HG02943 (cell line): ENCODE results near the gene ZNF766.
"Not testable (repeated sequence)": the region's sequence is repeated elsewhere in the genome, so short reads cannot be mapped to it uniquely, and the experiment has no call there.

Experiments used
- ATAC-seq: cut with Tn5 transposase; IDR thresholded peaks from one replicate; pipeline ENCODE4 v1.9.1; 2021; ENCODE audit warnings: mild to moderate bottlenecking, low read depth, moderate library complexity; ENCODE audit not compliant: unreplicated experiment

ZNF766 gene

DNA sequence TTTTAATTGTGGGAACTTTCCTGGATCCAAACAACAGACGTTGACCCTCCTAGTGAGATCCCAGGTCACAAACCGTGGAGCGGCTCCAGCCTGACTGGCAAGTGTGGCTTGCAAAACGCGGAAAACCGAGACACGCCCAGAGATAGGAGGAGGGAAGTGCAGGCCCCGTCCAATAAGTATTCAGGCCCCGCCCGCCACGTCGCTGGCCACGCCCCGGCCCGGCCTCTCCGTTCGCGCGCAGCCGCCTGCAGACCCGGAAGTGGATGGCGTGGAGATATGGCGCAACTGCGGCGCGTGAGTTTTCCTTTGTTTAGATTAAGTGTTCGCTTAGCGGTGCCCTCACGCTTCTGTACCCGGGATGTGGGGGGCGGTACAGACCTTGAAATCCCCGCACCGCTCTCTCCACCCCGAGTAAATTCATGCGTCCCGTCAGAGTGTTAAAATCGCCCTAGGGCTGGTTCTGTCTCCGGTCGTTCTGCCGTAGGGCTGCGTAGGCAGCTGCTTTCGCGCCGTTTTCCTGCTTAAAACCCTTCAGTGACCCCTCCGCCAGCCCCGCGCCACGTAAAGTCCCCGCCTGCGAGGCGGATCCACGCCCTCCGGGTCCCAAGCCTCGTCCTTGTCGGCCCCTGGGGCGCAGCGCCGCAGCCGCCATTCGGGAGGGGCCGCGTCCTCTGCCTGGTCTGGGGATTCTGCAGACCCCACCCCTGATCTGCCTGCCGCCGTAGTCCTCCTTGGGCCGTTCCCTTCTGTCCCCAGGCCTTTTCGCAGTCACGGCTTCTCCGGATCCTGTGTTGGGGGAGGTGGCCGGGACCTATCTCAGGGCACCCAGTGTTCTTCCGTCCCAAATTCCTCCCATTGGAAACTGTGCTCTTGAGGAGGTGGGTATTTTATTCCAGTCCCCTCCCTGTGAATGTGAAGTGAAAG, at the start of gene ZNF766:
ZNF766 (plus strand) TSS at position 250 of the 924 bp plus-strand sequence; CDS start at position 277, 27 bp downstream.
- ATAC-seq = peak; percentile 94

DNA sequence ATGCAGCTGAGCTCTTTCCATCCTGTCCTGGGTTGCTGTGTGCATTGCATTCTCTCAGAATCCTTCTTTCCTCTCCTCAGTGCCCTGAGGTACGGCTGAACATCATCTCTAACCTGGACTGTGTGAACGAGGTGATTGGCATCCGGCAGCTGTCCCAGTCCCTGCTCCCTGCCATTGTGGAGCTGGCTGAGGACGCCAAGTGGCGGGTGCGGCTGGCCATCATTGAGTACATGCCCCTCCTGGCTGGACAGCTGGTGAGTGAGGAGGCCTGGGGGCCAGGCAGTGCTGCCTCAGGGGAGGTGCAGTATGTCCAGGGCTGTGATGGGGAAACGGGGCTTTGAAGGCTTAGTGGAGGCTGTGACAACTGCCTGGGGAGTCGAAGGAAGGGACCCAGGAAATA, 49.8 kb upstream of the ZNF766 start:
- ATAC-seq = no peak

DNA sequence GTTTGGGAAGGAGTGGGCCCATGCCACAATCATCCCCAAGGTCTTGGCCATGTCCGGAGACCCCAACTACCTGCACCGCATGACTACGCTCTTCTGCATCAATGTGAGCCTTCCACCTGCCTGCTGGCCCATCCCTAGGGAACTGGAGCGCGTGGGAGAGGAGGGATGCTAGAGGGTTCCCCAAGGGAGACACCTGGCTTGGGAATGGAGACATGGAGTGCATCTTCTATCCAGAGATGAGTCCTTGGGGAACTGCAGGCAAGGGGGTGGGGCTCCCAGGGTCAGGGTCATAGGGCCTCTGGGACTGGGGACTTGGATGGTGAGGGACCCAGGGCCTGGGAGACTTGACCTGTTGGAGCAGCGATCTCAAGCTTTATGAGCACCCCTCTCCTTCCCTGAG, 48.4 kb upstream of the ZNF766 start:
- no peak for ATAC-seq

DNA sequence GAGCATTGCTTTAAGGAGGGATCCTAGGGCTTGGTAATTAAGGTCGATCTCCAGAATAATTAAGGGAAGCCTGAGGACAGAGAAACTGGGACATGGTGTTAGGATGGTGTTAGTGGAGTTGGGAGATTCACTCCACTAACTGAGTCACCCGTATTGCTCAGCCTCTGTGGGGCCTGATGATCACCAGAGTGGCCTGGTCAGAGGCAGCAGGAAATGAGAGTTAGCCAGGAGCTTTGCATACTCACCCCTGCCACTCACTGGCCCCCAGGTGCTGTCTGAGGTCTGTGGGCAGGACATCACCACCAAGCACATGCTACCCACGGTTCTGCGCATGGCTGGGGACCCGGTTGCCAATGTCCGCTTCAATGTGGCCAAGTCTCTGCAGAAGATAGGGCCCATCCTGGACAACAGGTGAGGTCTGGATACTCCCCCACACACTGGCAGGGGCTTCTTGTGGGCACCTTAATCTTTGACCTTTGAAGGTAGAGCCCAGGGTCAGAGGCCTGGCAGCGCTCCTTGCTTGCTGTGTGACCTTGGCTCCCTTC, 47.5 kb upstream of the ZNF766 start:
- no peak for ATAC-seq

DNA sequence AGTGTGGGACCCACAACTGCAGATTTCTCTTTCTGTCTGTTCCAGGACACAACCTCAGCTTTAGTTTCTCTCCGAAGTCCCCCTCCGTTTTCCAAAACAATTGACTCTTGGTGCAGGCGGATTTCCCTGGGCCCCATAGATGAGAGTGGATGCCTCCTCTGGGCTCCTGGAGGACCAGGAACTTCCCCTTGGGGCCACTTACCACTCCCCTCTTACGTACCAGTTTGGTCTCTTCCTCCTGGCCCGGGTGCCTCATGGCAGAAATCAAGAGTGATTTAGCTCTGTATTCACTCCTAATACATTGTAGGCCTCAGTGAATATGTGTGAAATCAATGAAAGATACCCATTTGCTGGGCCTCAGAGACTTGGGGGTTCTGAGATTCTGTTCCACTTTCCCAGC, 45.2 kb upstream of the ZNF766 start:
- no peak for ATAC-seq

DNA sequence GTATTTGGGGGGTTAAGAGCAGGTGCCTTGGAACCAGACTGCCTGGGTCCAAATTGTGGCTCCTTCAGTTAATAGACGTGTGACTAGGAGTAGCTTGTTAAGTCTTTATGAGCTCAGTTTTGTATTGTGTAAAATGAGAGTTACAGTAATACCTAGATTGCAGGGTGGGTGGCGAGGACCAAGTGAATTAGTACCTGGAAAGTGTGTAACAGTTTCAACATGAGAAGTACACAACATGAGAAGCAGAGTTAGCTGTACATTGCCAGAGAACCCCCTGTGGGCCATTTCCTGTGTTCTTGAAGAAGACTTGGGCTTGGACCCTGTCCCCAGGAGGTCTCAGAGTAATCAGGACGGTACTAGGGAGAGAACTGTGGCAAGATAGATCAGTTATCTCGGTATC, 42.7 kb upstream of the ZNF766 start:
- ATAC-seq = no peak

DNA sequence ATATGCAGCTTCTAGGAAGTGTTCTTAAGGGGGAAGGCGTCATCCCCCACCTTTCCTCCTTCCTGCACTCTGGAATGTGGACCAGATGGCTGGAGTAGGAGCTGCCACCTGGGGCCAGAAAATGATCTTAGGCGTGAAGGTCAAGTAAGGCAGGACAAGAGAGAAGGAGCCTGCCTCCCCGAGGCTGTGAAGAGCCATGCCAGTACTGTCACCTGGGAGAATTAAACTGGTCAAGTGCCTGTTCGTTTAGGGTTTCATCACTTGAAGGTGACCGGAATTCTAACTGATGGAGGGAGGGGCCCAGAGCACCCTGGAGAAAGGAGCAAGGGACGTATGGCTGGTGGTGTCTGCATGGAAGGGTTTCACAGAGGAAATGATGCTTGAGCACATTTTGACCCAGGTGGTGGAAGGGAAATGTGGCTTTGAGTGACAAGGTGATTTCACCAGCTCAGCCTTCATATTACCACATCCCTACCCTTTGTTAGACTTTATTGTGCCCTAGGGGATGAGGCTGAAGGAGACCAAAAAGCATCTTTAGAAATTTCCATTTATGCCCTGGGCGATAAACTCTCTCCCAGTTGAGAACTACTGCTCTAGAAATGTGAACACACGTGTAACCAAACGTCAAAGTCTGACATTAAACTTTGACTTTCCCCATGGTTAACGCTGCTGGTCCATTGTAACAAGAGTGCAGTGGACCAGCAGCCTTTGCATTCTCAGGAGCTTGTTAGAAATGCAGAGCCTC, 42.0 kb upstream of the ZNF766 start:
- no peak for ATAC-seq

DNA sequence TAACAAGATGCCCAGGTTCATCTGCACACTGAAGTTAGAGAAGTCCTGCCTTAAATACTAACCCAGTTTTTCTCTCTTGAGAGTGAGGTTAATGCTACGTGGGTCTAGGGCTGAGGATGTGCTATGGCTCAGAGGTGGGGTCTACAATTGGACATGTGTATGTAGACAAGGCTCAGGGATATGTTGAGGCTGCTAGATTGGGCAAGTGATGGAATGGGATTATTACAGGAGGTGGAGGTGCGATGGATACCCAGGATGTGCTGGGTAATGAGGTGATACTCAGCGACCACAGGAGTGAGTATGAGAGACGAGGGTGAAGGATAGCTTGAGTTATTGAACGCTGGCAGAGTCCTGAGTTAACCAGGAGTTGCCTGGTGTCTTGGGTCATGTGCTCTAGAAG, 41.4 kb upstream of the ZNF766 start:
- no peak for ATAC-seq

DNA sequence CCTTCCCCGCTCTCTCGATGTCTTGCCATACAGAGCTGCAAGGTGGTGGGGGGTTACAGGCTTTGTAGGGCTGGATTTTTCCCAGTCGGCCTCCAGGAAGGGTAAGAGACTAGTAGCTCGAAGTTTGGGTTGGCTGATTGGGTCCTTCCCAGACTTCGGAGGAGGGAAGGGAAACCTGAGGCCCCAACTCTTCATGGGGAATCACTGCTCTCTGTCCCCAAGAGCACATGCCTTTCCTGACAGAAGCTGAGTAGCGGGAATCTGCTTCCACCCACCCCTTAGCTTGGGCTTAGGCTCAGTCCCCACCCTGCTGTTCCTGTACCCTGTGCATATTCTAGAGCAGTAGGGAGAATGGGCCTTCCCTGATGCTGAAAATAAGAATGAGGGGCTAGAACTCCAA, 39.9 kb upstream of the ZNF766 start:
- ATAC-seq = no peak

DNA sequence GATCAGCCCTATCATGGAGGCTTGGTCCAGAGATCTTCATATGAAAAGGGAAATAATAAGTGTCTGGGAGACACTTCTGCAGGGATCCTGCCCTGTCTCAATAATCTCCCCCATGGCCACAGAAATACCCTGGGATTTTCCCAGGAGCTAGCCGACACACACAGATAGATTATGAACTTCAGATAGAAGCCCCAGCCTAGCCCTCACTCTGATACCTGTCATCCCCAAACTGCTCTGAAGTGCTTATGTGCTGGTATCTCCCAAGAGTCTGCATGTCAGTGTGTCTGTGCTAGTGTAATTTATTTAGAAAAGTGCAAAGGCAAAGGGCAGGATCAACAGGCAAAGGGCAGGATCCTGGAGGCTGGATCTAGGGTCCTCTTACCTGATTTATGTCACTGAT, 38.7 kb upstream of the ZNF766 start:
- ATAC-seq = no peak

DNA sequence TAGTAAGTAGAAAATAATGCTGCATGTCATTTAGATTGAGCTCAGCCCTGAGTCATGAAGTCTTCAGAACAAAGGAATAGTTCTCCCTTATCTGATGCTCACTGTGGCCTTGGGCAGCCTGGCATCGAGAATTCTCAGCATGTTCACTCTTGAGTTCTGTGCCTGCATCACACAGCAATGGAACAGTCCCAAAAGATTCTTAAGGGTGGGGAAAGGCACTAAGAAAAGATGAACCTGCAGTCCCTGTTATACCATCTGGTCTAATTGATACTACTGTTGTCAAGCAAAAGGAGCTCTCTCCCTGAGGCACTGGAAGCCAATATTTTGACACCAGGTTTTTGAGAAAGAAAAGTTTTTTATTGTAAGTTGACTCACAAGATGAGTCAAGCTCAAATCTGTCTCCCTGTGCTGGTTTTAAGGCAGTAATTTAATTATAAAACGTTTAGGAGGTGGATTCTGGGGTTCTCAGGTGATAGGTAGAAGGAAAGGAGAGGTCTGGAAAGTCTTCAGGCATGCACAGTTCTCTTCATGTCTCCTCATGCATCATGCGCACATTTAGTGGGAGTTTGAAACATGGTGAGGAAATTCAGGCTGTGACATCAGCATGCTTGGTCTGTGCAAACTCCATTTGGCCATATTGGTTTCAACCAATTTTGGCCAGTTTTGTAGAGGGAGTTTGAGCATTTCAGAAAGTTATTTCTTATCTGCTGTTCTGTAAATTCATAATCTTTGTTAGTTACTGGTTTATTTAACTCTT, 38.1 kb upstream of the ZNF766 start:
- no peak for ATAC-seq

DNA sequence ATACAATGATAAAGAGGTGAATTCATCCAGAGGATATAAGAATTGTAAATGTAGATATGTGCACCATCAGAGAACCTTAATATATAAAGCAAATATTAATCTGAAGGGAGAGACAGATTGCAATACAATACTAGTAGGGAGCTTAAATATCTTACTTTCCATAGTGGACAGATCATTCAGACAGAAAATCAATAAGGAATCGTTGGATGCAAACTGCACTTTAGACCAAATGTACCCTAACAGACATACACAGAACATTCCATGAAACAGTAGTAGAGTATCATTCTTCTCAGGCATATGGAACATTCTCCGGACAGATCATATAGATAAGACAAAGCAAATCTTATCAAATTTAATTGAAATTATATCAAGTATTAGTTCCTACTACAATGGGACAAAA, 35.0 kb upstream of the ZNF766 start:
- ATAC-seq = no peak

DNA sequence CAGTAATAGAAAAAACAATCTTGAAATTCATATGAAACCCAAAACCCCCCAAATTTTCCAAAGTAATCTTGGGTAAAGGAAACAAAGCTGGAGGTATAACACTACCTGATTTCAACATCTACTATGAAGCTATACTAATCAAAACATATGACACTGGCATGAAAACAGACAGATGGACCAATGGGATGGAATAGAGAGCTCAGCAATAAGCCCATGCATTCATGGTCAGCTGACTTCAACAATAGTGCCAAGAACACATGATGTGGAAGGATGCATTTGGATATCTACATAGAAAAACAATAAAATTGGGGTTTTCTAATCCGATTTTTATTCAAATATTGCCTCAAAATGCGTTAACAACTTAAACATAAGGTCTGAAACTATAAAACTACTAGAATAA, 32.2 kb upstream of the ZNF766 start:
- no peak for ATAC-seq

DNA sequence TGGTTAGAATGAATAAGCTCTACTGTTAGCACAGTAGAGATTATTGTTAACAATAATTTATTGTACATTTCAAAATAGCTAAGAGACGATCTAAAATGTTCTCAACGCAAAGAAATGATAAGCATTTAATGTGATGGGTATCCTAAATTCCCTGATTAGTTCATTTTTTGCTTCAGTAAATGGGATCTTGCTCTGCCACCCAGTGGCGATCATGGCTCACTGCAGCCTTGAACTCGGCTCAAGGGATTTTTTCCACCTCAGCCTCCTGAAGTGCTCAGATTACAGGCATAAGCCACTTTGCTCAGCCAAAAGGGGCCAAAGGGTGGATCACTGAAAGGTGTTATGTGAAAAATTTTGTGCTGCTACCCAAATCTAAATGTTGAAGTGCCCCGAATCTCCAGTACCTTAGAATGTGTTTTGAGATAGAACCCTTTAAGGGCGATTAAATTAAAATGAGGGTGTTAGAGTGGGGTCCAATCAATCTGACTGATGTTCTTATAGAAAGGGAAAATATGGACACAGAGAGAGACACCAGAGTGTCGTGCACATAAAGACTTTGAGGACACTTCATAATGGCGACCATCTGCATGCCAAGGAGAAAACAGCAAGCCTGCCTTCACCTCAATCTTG, 31.5 kb upstream of the ZNF766 start:
- no peak for ATAC-seq

DNA sequence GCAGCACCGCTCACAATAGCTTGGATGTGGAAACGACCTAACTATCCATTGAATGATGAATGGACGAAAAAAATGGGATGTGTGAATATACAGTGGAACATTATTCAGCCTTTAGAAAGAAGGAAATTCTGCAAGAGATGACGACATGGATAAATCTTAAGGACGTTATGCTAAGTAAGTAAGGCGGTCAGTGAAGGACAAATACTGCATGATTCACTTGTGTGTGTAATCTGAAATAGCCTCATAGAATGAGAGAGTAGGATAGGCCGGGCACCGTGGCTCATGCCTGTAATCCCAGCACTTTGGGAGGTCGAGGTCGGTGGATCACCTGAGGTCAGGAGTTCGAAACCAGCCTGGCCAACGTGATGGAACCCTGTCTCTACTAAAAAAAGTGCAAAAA, 25.4 kb upstream of the ZNF766 start:
- ATAC-seq = no peak

DNA sequence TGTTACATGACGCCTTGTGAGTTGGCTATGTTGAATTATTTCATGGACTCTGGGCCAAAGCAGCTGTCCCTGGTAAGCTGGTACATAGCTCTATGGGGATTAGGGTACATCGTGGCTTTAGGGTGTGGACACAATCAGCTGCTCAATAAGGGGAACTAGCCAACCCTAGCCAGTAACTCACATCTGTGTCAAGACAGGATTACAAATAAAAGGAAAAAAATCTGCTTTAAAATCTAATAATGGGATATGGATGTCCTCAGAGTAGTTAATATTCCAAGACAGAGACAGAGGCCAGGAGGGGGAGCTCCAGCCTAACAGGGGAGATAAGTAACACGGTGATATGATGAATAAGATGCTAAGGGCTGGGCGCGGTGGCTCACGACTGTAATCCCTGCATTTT, 21.1 kb upstream of the ZNF766 start:
- no peak for ATAC-seq

DNA sequence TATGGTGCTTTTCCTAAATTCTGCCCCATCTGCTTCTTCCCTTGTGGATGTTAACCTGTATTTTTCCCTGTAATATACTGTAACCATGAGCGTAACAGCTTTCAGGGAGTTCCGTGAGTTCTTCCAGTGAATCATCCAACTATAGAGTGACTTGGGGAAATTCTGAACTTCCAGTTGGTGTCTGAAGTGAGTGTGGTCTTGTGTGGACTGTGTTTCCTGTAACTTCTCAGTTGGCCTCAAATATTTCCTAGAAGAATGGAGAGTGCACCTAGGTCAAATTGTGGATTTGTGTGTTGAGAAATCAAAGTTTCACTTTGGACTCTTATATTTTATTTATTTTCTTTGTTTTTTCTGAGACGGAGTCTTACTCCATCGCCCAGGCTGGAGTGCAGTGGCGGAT, 11.0 kb upstream of the ZNF766 start:
- no peak for ATAC-seq

DNA sequence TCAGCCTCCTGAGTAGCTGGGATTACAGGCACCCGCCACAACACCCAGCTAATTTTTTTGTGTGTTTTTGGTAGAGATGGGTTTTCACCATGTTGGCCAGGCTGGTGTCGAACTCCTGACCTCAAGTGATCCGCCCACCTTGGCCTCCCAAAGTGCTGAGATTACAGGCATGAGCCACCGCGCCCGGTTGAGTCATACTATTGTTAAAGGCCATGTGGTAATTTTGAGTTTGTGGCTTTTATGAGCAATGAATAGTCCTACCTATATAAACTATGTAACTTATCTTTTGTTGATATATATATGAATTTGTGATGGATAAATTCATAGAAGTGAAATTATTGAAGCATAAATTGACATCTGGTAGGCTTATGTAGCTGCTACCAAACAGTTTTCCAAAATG, 3.8 kb upstream of the ZNF766 start:
- not testable (repeated sequence) for ATAC-seq

DNA sequence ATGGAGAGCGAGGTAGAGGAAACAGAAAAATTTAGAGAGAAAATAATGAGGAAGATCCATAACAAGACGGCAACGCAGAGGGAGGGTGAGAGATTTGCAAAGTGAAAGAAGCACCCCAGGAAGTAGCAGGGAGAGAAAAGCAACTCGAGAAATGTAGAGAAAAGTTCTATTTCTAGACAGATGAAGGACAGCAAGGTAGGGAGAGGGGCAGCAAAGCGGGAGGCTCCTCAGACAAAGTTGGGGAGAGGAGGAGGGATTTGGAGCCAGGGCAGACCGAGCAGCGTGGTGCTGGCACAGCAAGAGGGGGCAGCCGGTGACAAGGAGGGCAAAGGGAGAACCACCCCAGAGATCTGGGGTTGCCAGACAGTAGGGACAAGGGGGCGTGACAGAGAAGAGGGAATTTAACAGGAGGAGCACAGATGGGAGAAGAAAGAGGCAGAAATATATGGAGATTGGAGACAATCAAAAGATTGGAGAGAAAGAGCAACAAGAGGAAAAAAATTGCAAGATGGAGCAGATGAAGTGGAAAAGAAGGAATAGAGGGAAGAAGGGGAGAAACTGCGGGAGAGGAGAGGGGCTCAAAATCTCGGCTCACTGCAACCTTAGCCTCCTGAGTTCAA, 989 bp downstream of the ZNF766 start:
- ATAC-seq = no peak

DNA sequence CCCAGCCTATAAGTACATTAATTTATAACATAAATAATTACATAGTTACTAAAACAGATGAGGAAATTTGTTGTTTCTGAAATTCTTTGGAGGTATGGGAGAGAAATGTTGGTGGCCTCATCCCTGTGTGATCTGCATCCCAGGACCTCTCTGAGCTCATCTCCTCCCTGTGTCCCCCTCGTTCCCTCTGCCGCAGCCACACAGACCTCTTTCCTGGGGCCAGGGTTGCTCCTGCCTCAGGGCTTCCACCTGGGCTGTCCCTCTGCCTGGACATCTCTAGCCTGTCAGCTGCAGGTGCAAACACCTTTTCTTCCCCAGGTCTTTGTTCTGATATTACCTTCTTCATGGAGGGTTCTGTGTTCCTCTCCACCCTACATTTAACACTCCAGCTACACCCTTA, 3.9 kb downstream of the ZNF766 start:
- ATAC-seq = no peak
